ENCODE results near the gene ZSWIM9.

GRCh38 chr19:48186541-48186991 lies 16.1 kb downstream of the ZSWIM9 start:
- no peak for TF ChIP-seq ZFP41 (tag by site-specific recombination; IDR thresholded peaks at IDR 0.05; ENCODE audit: borderline replicate concordance)
- no peak for TF ChIP-seq SP7 (tag by site-specific recombination; IDR thresholded peaks at IDR 0.05)
- TF ChIP-seq CTCF (tag by site-specific recombination; IDR thresholded peaks at IDR 0.05) = no peak
- TF ChIP-seq ZNF37A (tag by site-specific recombination; IDR thresholded peaks at IDR 0.05) = no peak
- no peak for TF ChIP-seq ZBTB1 (tag by site-specific recombination; IDR thresholded peaks at IDR 0.05)
- TF ChIP-seq MZF1 (tag by site-specific recombination; IDR thresholded peaks at IDR 0.05; ENCODE audit: borderline replicate concordance) = no peak
- TF ChIP-seq ZFP3 (tag by site-specific recombination; IDR thresholded peaks at IDR 0.05; ENCODE audit: low read depth) = no peak
- no peak for TF ChIP-seq SETDB1 (IDR thresholded peaks at IDR 0.05; ENCODE audit: insufficient read length, low read length)
- TF ChIP-seq ZNF280D (tag by site-specific recombination; IDR thresholded peaks at IDR 0.05) = no peak
- TF ChIP-seq PRDM2 (tag by site-specific recombination; IDR thresholded peaks at IDR 0.05; ENCODE audit: borderline replicate concordance) = no peak
- TF ChIP-seq ZNF747 (tag by site-specific recombination; IDR thresholded peaks at IDR 0.05) = no peak
- no peak for TF ChIP-seq AEBP2 (tag by site-specific recombination; IDR thresholded peaks at IDR 0.05; ENCODE audit: borderline replicate concordance)

Data from HEK293 (cell line).